Kidney tubule cell (primary cell): ENCODE measurements around the gene CYP27C1.
"Not testable (repeated sequence)": the region's sequence is repeated elsewhere in the genome, so short reads cannot be mapped to it uniquely, and the experiment has no call there.

Source experiments
- DNase-seq: peaks from one replicate; pipeline ENCODE4 v3.0.0-alpha.2; 2018; ENCODE audit warnings: low spot score

CYP27C1 gene

GRCh38 chr2:127170452-127171197, 49.5 kb downstream of the CYP27C1 start:
- DNase-seq: no peak

GRCh38 chr2:127170021-127170420, 50.1 kb downstream of the CYP27C1 start:
- DNase-seq: no peak

GRCh38 chr2:127169066-127169660, 50.9 kb downstream of the CYP27C1 start:
- no peak for DNase-seq

GRCh38 chr2:127166231-127166860, 53.8 kb downstream of the CYP27C1 start:
- no peak for DNase-seq

- no peak for DNase-seq
These were observed 54.6 kb downstream of the CYP27C1 start for GRCh38 chr2:127165539-127165935.

- DNase-seq: no peak
These were observed 55.1 kb downstream of the CYP27C1 start for GRCh38 chr2:127164761-127165538.

GRCh38 chr2:127163921-127164320, 56.2 kb downstream of the CYP27C1 start:
- DNase-seq: no peak

- DNase-seq: not testable (repeated sequence)
These were observed 57.1 kb downstream of the CYP27C1 start for GRCh38 chr2:127163090-127163406.

GRCh38 chr2:127162261-127163089, 57.6 kb downstream of the CYP27C1 start:
- no peak for DNase-seq

GRCh38 chr2:127161176-127162136, 58.6 kb downstream of the CYP27C1 start:
- peak; percentile 60 for DNase-seq

GRCh38 chr2:127160676-127161075, 59.4 kb downstream of the CYP27C1 start:
- DNase-seq: no peak

GRCh38 chr2:127159543-127159942, 60.6 kb downstream of the CYP27C1 start:
- no peak for DNase-seq

- DNase-seq: no peak
These were observed 61.3 kb downstream of the CYP27C1 start for GRCh38 chr2:127158614-127159290.

- DNase-seq: no peak
These were observed 62.2 kb downstream of the CYP27C1 start for GRCh38 chr2:127157651-127158485.

GRCh38 chr2:127157114-127157513, 63.0 kb downstream of the CYP27C1 start:
- DNase-seq: no peak

GRCh38 chr2:127155947-127156346, 64.2 kb downstream of the CYP27C1 start:
- DNase-seq: peak; percentile 36

GRCh38 chr2:127155028-127155581, 65.0 kb downstream of the CYP27C1 start:
- no peak for DNase-seq

- DNase-seq: no peak
These were observed 65.7 kb downstream of the CYP27C1 start for GRCh38 chr2:127154396-127154795.

- DNase-seq: peak; percentile 94
These were observed 66.4 kb downstream of the CYP27C1 start for GRCh38 chr2:127153691-127154158.
